Tibial nerve (tissue), 4 donors: ENCODE data around the gene FHAD1.

Experiments used
- CTCF ChIP-seq, 5 experiments: fragments of 200-600 bp in 3 of 5; fragments of 450-650 bp in 2 of 5; sonication (generic) in 3 of 5; IDR thresholded peaks; one replicate each; pipeline ENCODE4 v1.5.1; 2016 to 2019; ENCODE audit warnings: antibody characterized with exemption in 5 of 5, mild to moderate bottlenecking in 3 of 5, moderate library complexity in 2 of 5
- EP300 ChIP-seq, 2 donors: sonication (generic); formaldehyde crosslinking; IDR thresholded peaks; one replicate each; pipeline ENCODE4 v1.6.1; 2017; ENCODE audit warnings: antibody characterized with exemption in 2 of 2, mild to moderate bottlenecking in 1 of 2
- POLR2A ChIP-seq, 2 donors: fragments of 450-650 bp; IDR thresholded peaks; one replicate each; pipeline ENCODE4 v1.6.1; 2017; ENCODE audit warnings: antibody characterized with exemption in 2 of 2, mild to moderate bottlenecking in 2 of 2, moderate library complexity in 2 of 2

DNA sequence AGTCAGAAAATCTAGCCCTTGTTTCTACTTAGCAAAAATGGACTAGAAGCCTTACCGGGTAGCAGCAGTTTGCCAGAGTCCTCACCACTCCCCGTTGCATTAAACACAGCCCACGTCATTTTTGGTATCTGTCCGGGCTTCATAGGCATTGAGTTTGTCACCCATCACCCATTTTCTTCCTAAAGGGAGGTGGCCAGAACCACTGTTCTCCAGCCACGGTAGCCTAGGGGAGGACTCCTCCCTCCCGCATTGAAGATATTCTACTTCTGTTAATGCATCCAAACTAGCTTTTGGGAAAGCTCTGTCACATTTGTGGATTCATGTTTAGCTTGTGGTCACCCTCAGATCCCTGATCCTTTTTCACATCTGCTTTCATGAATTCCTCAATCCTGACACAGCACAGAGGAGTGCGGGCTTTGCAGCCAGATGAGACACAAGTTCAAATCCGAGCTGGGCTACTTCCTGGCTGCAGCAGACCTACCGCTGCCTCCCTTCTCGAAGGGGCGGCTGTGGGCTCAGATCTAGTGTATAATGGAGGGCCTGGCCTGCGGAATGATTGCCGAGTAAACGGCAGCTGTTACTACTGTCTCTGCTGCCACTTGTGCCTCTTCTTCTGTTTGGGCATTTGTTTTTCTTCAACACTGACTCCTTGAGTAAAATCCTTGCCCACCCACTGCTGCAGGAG lies 99.5 kb downstream of the FHAD1 start:
- TF ChIP-seq CTCF (IDR thresholded peaks at IDR 0.05) = no peak
- no peak for TF ChIP-seq POLR2A (IDR thresholded peaks at IDR 0.05)
- no peak for TF ChIP-seq EP300 (IDR thresholded peaks at IDR 0.05)
